ENCODE data around the gene XXYLT1.

- TF ChIP-seq POLR2A (IDR thresholded peaks at IDR 0.05) (no peak), CTCF (IDR thresholded peaks at IDR 0.05) (no peak)
Measured at GRCh38 chr3:195210266-195210973, 60.5 kb downstream of the XXYLT1 start.

Data from adrenal gland (tissue), 5 donors.